ENCODE data around the gene ERICH3. TPM values are rescaled to one million over a fixed set of nuclear protein-coding genes. Genes with fewer than 3 reads are reported as not detected.

Gene ERICH3
- total and polyA plus RNA-seq, 4 donors = 0.04 to 0.08 (median 0.05) TPM

DNA sequence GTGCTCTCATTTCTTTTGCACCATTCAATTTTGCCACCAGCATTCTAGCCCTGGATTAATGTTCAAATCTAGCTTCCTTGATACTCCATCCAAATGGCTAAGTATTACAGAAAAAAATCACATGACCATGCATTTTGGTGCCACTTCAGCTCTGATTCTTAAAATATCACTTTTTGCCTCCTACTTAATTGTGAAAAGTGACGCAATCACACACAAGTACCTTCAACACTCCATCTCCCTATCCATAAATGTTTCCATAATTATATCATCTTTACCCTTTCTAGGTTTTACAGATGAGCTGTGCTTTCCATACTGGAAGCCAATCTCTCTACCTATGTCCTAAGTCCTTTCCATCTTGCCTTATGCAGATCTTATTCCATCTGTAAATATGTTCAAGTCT is 43.2 kb upstream of the ERICH3 start (continued):
- TF ChIP-seq TAF1 (conservative IDR thresholded peaks at IDR 0.05) = no peak

DNA sequence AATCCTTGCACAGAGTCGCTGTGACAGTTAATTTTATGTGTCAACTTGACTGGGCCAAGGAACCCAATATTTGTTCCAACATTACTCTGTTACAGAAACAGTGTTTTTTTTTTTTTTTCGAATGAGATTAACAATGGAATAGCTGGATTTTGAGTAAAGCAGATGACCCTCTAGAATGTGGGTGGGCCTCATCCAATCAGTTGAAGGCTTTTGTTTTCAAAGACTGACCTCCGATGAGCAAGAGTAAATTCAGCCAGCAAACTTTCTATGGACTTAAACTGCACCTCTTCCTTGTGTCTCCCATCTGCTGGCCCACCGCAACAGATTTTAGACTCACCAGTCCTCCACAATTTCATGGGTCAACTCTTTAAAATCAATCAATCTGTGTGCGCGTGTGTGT is 42.2 kb upstream of the ERICH3 start:
- H3K27ac ChIP-seq (ENCODE audit: low read depth in 1 of 2, low read length in 2 of 2) = no peak overlapping the region
- H3K9ac ChIP-seq (ENCODE audit: low read depth in 1 of 2, low read length in 2 of 2) = no peak overlapping the region
- no peak for DNase-seq (ENCODE audit: low spot score)
- no peaks in the 10 kb centered on the region for H3K9me3 ChIP-seq (ENCODE audit: control insufficient read depth in 4 of 4, low read length in 3 of 4)
- peaks cover 9 to 88% (median 67%) of the 10 kb centered on the region in 4 donors for H3K36me3 ChIP-seq (ENCODE audit: control insufficient read depth in 4 of 4, insufficient read depth in 3 of 4, low read depth in 1 of 4, low read length in 3 of 4)
- 82% methylated on average over 6 of the region's 6 CpGs for WGBS
- no peaks in the 10 kb centered on the region for H3K27me3 ChIP-seq (ENCODE audit: control insufficient read depth in 4 of 4, insufficient read depth in 4 of 4, low read length in 3 of 4)
- H3K4me1 ChIP-seq (ENCODE audit: control insufficient read depth in 4 of 4, insufficient read depth in 4 of 4, low read length in 3 of 4) = no peaks in the 10 kb centered on the region
- TF ChIP-seq CTCF (IDR thresholded peaks at IDR 0.05; ENCODE audit: low read depth, low read length, missing input control) (no peak), RXRA (IDR thresholded peaks at IDR 0.05) (no peak), GABPA (IDR thresholded peaks at IDR 0.05 in 1 of 2, conservative IDR thresholded peaks at IDR 0.05 in 1 of 2) (no peak), HNF4G (IDR thresholded peaks at IDR 0.05) (no peak), FOXA2 (IDR thresholded peaks at IDR 0.05) (no peak), SP1 (IDR thresholded peaks at IDR 0.05) (no peak), JUND (IDR thresholded peaks at IDR 0.05) (no peak), ZBTB33 (IDR thresholded peaks at IDR 0.05) (no peak), TAF1 (conservative IDR thresholded peaks at IDR 0.05) (no peak), NR2F2 (IDR thresholded peaks at IDR 0.05) (no peak), HNF4A (conservative IDR thresholded peaks at IDR 0.05) (no peak), RAD21 (IDR thresholded peaks at IDR 0.05) (no peak), EGR1 (IDR thresholded peaks at IDR 0.05; ENCODE audit: low read depth in 2 of 2) (no peak)
- TF ChIP-seq, protein P1, sequence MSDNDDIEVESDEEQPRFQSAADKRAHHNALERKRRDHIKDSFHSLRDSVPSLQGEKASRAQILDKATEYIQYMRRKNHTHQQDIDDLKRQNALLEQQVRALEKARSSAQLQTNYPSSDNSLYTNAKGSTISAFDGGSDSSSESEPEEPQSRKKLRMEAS (IDR thresholded peaks at IDR 0.05) = no peak
- no peak overlapping the region for H3K4me3 ChIP-seq (ENCODE audit: low read depth in 1 of 3, low read length in 3 of 3)

DNA sequence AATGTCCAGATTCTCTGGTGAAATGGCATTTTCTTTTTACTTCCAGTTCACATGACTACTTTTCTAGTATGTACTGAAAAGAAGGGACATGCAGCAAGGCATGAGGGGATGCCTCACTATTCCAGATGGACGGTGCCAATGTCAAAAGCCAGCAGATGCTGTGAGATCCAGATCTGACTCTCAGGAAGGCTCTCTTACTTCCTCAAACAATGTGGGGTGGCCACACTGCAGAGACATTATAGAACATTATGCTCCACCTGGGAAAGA is 41.6 kb upstream of the ERICH3 start:
- TF ChIP-seq HNF4G (IDR thresholded peaks at IDR 0.05) (no peak), YY1 (IDR thresholded peaks at IDR 0.05) (no peak), REST (IDR thresholded peaks at IDR 0.05) (no peak), EGR1 (IDR thresholded peaks at IDR 0.05; ENCODE audit: low read depth in 2 of 2) (no peak), RXRA (IDR thresholded peaks at IDR 0.05) (no peak), CTCF (IDR thresholded peaks at IDR 0.05; ENCODE audit: low read depth, low read length, missing input control) (no peak), JUND (IDR thresholded peaks at IDR 0.05) (no peak), RAD21 (IDR thresholded peaks at IDR 0.05) (no peak), FOXA1 (IDR thresholded peaks at IDR 0.05) (no peak), ZBTB33 (IDR thresholded peaks at IDR 0.05) (no peak), SP1 (IDR thresholded peaks at IDR 0.05) (no peak), GABPA (IDR thresholded peaks at IDR 0.05 in 1 of 2, conservative IDR thresholded peaks at IDR 0.05 in 1 of 2) (no peak)
- TF ChIP-seq, protein P1 (IDR thresholded peaks at IDR 0.05) = no peak
- TF ChIP-seq, protein P2, sequence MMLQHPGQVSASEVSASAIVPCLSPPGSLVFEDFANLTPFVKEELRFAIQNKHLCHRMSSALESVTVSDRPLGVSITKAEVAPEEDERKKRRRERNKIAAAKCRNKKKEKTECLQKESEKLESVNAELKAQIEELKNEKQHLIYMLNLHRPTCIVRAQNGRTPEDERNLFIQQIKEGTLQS (IDR thresholded peaks at IDR 0.05) = no peak
- Histone ChIP-seq H3K9ac (ENCODE audit: low read depth in 1 of 2, low read length in 2 of 2) (no peak overlapping the region), H3K27me3 (ENCODE audit: control insufficient read depth in 4 of 4, insufficient read depth in 4 of 4, low read length in 3 of 4) (no peaks in the 10 kb centered on the region), H3K4me3 (ENCODE audit: low read depth in 1 of 3, low read length in 3 of 3) (no peak overlapping the region), H3K9me3 (ENCODE audit: control insufficient read depth in 4 of 4, low read length in 3 of 4) (no peaks in the 10 kb centered on the region), H3K4me1 (ENCODE audit: control insufficient read depth in 4 of 4, insufficient read depth in 4 of 4, low read length in 3 of 4) (no peaks in the 10 kb centered on the region), H3K27ac (ENCODE audit: low read depth in 1 of 2, low read length in 2 of 2) (no peak overlapping the region), H3K36me3 (ENCODE audit: control insufficient read depth in 4 of 4, insufficient read depth in 3 of 4, low read depth in 1 of 4, low read length in 3 of 4) (peaks cover 7 to 82% (median 65%) of the 10 kb centered on the region in 4 donors)
- no peak for DNase-seq (ENCODE audit: low spot score)
- 92% methylated on average over 1 of the region's 1 CpG for WGBS

All from liver (tissue), 9 donors.